ENCODE results near the gene GNB3.

- TF ChIP-seq EZH2 (IDR thresholded peaks at IDR 0.05; ENCODE audit: borderline replicate concordance, low read depth, low read length, severe bottlenecking) = no peak
- TF ChIP-seq CTCF (IDR thresholded peaks at IDR 0.05; ENCODE audit: extremely low read depth in 1 of 2, insufficient read depth in 1 of 2, low read depth in 1 of 2, low read length in 2 of 2) = no peak
- TF ChIP-seq MYC (IDR thresholded peaks at IDR 0.05; ENCODE audit: low read depth, low read length) = no peak
- no peak for TF ChIP-seq POLR2A (IDR thresholded peaks at IDR 0.05; ENCODE audit: low read depth, low read length)
- no peak for TF ChIP-seq POLR2AphosphoS5 (IDR thresholded peaks at IDR 0.05; ENCODE audit: insufficient read depth, low read depth, low read length)
- TF ChIP-seq FOS (IDR thresholded peaks at IDR 0.05; ENCODE audit: borderline replicate concordance, insufficient read depth, low read length) = no peak
- no peak for TF ChIP-seq MAX (IDR thresholded peaks at IDR 0.05; ENCODE audit: insufficient read depth, insufficient read length)
- TF ChIP-seq JUN (IDR thresholded peaks at IDR 0.05; ENCODE audit: borderline replicate concordance, insufficient read depth, insufficient read length, low read depth) = no peak
- no peak for TF ChIP-seq GATA2 (IDR thresholded peaks at IDR 0.05; ENCODE audit: insufficient read depth, insufficient read length, low read depth, low read length)
Observed at GRCh38 chr12:6820166-6820565, 20.6 kb upstream of the GNB3 start.

Measured in endothelial cell of umbilical vein (primary cell).